ENCODE results near the gene HOXC11. TPM values are rescaled to one million over a fixed set of nuclear protein-coding genes. Genes with fewer than 3 reads are reported as not detected.

HOXC11 gene
- total RNA-seq, 4 donors from 2014 or later, result 0.69 to 3.3 TPM; not detected in 2

GRCh38 chr12:53944209-53944608, 28.7 kb upstream of the HOXC11 start:
- H3K4me1 ChIP-seq, result no peaks in the 10 kb centered on the region
- intact Hi-C loops (cut with DNase I; ENCODE audit: low total_unique reads), result no loop called here
- no peaks in the 10 kb centered on the region for H3K9me3 ChIP-seq
- no peak overlapping the region for H3K4me3 ChIP-seq
- no peak for DNase-seq
- H3K36me3 ChIP-seq, result no peaks in the 10 kb centered on the region
- no peak overlapping the region for H3K27ac ChIP-seq
- TF ChIP-seq CTCF (IDR thresholded peaks at IDR 0.05) (no peak), POLR2A (IDR thresholded peaks at IDR 0.05) (no peak)
- H3K27me3 ChIP-seq, result peaks cover 9 to 78% of the 10 kb centered on the region in 2 donors

- Histone ChIP-seq H3K9me3 (no peaks in the 10 kb centered on the region), H3K27me3 (peaks cover 3 to 83% of the 10 kb centered on the region in 2 donors), H3K36me3 (no peaks in the 10 kb centered on the region), H3K27ac (no peak overlapping the region), H3K4me3 (no peak overlapping the region), H3K4me1 (no peaks in the 10 kb centered on the region)
- TF ChIP-seq POLR2A (IDR thresholded peaks at IDR 0.05) (no peak), CTCF (IDR thresholded peaks at IDR 0.05) (no peak)
- intact Hi-C loops (cut with DNase I; ENCODE audit: low total_unique reads), result no loop called here
- no peak for DNase-seq
Observed at GRCh38 chr12:53944907-53945847, 27.7 kb upstream of the HOXC11 start.

GRCh38 chr12:53947743-53948142, 25.2 kb upstream of the HOXC11 start:
- no peaks in the 10 kb centered on the region for H3K4me1 ChIP-seq
- peaks cover 5 to 84% of the 10 kb centered on the region in 2 donors for H3K27me3 ChIP-seq
- intact Hi-C loops (cut with DNase I; ENCODE audit: low total_unique reads), result no loop called here
- no peaks in the 10 kb centered on the region for H3K36me3 ChIP-seq
- H3K9me3 ChIP-seq, result no peaks in the 10 kb centered on the region
- no peak overlapping the region for H3K4me3 ChIP-seq
- no peak for TF ChIP-seq POLR2A (IDR thresholded peaks at IDR 0.05)
- no peak for TF ChIP-seq CTCF (IDR thresholded peaks at IDR 0.05)
- DNase-seq, result no peak
- H3K27ac ChIP-seq, result no peak overlapping the region

- Histone ChIP-seq H3K9me3 (no peaks in the 10 kb centered on the region), H3K27ac (no peak overlapping the region), H3K36me3 (no peaks in the 10 kb centered on the region), H3K4me3 (no peak overlapping the region), H3K4me1 (no peaks in the 10 kb centered on the region), H3K27me3 (peaks cover 12 to 85% of the 10 kb centered on the region in 2 donors)
- TF ChIP-seq CTCF (IDR thresholded peaks at IDR 0.05), result no peak
- intact Hi-C loops (cut with DNase I; ENCODE audit: low total_unique reads), result no loop called here
- DNase-seq, result no peak
Observed at GRCh38 chr12:53948650-53949593, 24.0 kb upstream of the HOXC11 start.
